ENCODE data around the gene TRPC4. TPM values are rescaled to one million over a fixed set of nuclear protein-coding genes. Genes with fewer than 3 reads are reported as not detected.

Gene TRPC4
- total RNA-seq, 2 experiments from 2014 or later, result not detected

DNA sequence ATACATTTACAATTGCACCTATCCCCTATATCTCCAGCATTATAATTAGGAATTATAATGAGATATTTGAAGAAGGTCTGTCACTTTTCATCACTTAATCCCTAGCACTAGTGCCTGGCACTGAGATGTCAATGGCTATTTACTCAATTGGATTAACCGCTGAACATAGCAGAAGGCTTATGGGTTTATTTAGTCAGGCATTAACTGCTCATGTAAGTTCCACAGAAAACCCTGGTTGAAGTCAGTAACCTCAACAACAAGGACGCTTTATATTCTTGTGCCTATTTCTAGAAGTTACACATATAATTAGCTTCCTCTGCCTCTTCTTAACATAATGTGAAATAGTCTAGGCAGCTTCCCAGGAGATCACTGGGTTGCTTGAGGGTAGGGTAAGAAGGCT lies 163.5 kb downstream of the TRPC4 start:
- Mint-ChIP-seq H3K27me3 (no peaks in the 10 kb centered on the region), H3K27ac (no peak overlapping the region), H3K4me3 (no peak overlapping the region), H3K9me3 (no peaks in the 10 kb centered on the region), H3K36me3 (ENCODE audit: low read depth) (no peaks in the 10 kb centered on the region), H3K4me1 (ENCODE audit: low read depth) (no peaks in the 10 kb centered on the region)
- DNase-seq (no peak), ATAC-seq (no peak)
- TF ChIP-seq, protein P1, sequence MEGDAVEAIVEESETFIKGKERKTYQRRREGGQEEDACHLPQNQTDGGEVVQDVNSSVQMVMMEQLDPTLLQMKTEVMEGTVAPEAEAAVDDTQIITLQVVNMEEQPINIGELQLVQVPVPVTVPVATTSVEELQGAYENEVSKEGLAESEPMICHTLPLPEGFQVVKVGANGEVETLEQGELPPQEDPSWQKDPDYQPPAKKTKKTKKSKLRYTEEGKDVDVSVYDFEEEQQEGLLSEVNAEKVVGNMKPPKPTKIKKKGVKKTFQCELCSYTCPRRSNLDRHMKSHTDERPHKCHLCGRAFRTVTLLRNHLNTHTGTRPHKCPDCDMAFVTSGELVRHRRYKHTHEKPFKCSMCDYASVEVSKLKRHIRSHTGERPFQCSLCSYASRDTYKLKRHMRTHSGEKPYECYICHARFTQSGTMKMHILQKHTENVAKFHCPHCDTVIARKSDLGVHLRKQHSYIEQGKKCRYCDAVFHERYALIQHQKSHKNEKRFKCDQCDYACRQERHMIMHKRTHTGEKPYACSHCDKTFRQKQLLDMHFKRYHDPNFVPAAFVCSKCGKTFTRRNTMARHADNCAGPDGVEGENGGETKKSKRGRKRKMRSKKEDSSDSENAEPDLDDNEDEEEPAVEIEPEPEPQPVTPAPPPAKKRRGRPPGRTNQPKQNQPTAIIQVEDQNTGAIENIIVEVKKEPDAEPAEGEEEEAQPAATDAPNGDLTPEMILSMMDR (IDR thresholded peaks at IDR 0.05), result no peak
- CTCF ChIA-PET, result no interaction called here
- POLR2A ChIA-PET, result no interaction called here
- intact Hi-C loops (cut with micrococcal nuclease), result no loop called here

DNA sequence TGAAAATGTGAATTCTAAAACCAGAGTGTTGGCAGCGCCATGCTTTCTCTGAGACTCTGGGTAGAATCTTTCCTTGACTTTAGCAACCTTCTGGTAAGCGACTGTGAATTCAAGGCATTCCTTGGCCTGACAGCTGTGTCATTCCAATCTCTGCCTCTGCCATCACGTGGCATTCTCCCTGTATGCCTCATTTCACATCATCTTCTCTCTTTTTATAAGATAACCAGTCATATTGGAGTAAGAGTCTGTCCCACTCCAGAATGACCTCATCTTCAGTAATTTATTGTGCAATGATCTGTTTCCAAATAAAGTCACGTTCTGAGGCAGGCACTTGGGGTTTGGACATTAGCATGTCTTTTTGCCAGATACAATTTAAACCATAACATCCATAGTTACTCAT lies 167.6 kb downstream of the TRPC4 start:
- TF ChIP-seq, protein P1 (IDR thresholded peaks at IDR 0.05), result no peak
- ChIA-PET CTCF (no interaction called here), POLR2A (no interaction called here)

GRCh38 chr13:37701306-37701705 lies 168.3 kb downstream of the TRPC4 start:
- intact Hi-C loops (cut with micrococcal nuclease), result no loop called here
- Mint-ChIP-seq H3K36me3 (ENCODE audit: low read depth) (no peaks in the 10 kb centered on the region), H3K27ac (no peak overlapping the region), H3K4me1 (ENCODE audit: low read depth) (no peaks in the 10 kb centered on the region), H3K9me3 (no peaks in the 10 kb centered on the region), H3K4me3 (no peak overlapping the region), H3K27me3 (no peaks in the 10 kb centered on the region)
- ChIA-PET CTCF (no interaction called here), POLR2A (no interaction called here)
- ATAC-seq, result no peak
- DNase-seq, result no peak
- TF ChIP-seq, protein P1 (IDR thresholded peaks at IDR 0.05), result no peak

More for the DNA sequence above, 167.6 kb downstream of the TRPC4 start:
- ATAC-seq (no peak), DNase-seq (no peak)
- no peaks in the 10 kb centered on the region for H3K4me1 Mint-ChIP-seq (ENCODE audit: low read depth)
- H3K36me3 Mint-ChIP-seq (ENCODE audit: low read depth), result no peaks in the 10 kb centered on the region
- no peak overlapping the region for H3K4me3 Mint-ChIP-seq
- H3K27me3 Mint-ChIP-seq, result no peaks in the 10 kb centered on the region
- no peak overlapping the region for H3K27ac Mint-ChIP-seq
- intact Hi-C loops (cut with micrococcal nuclease), result no loop called here
- H3K9me3 Mint-ChIP-seq, result no peaks in the 10 kb centered on the region

- POLR2A ChIA-PET, result no interaction called here
- H3K4me3 Mint-ChIP-seq, result no peak overlapping the region
- H3K27ac Mint-ChIP-seq, result no peak overlapping the region
- TF ChIP-seq, protein P1 (IDR thresholded peaks at IDR 0.05), result no peak
- no peak for DNase-seq
- CTCF ChIA-PET, result no interaction called here
- intact Hi-C loops (cut with micrococcal nuclease), result no loop called here
- no peaks in the 10 kb centered on the region for H3K36me3 Mint-ChIP-seq (ENCODE audit: low read depth)
- H3K4me1 Mint-ChIP-seq (ENCODE audit: low read depth), result no peaks in the 10 kb centered on the region
- H3K27me3 Mint-ChIP-seq, result no peaks in the 10 kb centered on the region
- H3K9me3 Mint-ChIP-seq, result peaks cover under 1% of the 10 kb centered on the region
- ATAC-seq, result no peak
Observed at GRCh38 chr13:37700887-37701286, 168.7 kb downstream of the TRPC4 start.

GRCh38 chr13:37695200-37695599 lies 174.4 kb downstream of the TRPC4 start:
- intact Hi-C loops (cut with micrococcal nuclease), result no loop called here
- Mint-ChIP-seq H3K4me3 (no peak overlapping the region), H3K4me1 (ENCODE audit: low read depth) (no peaks in the 10 kb centered on the region), H3K27ac (no peak overlapping the region), H3K27me3 (no peaks in the 10 kb centered on the region), H3K9me3 (peaks cover 5% of the 10 kb centered on the region), H3K36me3 (ENCODE audit: low read depth) (no peaks in the 10 kb centered on the region)
- ChIA-PET CTCF (no interaction called here), POLR2A (no interaction called here)
- TF ChIP-seq, protein P1 (IDR thresholded peaks at IDR 0.05), result no peak
- DNase-seq (no peak), ATAC-seq (no peak)
